ENCODE measurements around the gene EIF4ENIF1.

The EIF4ENIF1 gene

GRCh38 chr22:31394326-31394725 is 95.3 kb downstream of the EIF4ENIF1 start:
- ATAC-seq (ENCODE audit: low read depth), result no peak
- no peaks in the 10 kb centered on the region for H3K36me3 ChIP-seq (ENCODE audit: low read depth)
- H3K9me3 ChIP-seq (ENCODE audit: severe bottlenecking), result no peaks in the 10 kb centered on the region
- no peak overlapping the region for H3K27ac ChIP-seq (ENCODE audit: poor library complexity, severe bottlenecking)
- no peak for TF ChIP-seq CTCF (IDR thresholded peaks at IDR 0.05; ENCODE audit: poor library complexity, severe bottlenecking)
- H3K4me3 ChIP-seq (ENCODE audit: severe bottlenecking), result no peak overlapping the region
- no peaks in the 10 kb centered on the region for H3K4me1 ChIP-seq (ENCODE audit: insufficient read depth, poor library complexity, severe bottlenecking)
- no peak for DNase-seq (ENCODE audit: low spot score)
- no peaks in the 10 kb centered on the region for H3K27me3 ChIP-seq (ENCODE audit: insufficient read depth, poor library complexity, severe bottlenecking)

- no peak for ATAC-seq (ENCODE audit: low read depth)
- Histone ChIP-seq H3K9me3 (ENCODE audit: severe bottlenecking) (no peaks in the 10 kb centered on the region), H3K27ac (ENCODE audit: poor library complexity, severe bottlenecking) (no peak overlapping the region), H3K4me3 (ENCODE audit: severe bottlenecking) (no peak overlapping the region), H3K36me3 (ENCODE audit: low read depth) (no peaks in the 10 kb centered on the region), H3K27me3 (ENCODE audit: insufficient read depth, poor library complexity, severe bottlenecking) (no peaks in the 10 kb centered on the region), H3K4me1 (ENCODE audit: insufficient read depth, poor library complexity, severe bottlenecking) (no peaks in the 10 kb centered on the region)
- no peak for TF ChIP-seq CTCF (IDR thresholded peaks at IDR 0.05; ENCODE audit: poor library complexity, severe bottlenecking)
- DNase-seq (ENCODE audit: low spot score), result no peak
Observed at GRCh38 chr22:31393893-31394292, 95.7 kb downstream of the EIF4ENIF1 start.

Measured in RWPE2 (cell line).